GM12873 (cell line): Measurements from ENCODE around the gene DPP7.

Source experiments
- TF ChIP-seq, protein P1 (sequence below): IDR thresholded peaks from 2 replicates; pipeline ENCODE4 v1.5.1; 2012; ENCODE audit warnings: low read depth, mild to moderate bottlenecking, moderate library complexity, low read length, control low read depth; ENCODE audit not compliant: insufficient read depth; ENCODE audit errors: missing control alignments

The DPP7 gene

GRCh38 chr9:137114613-137115393 is at the start of gene DPP7:
DPP7 (minus strand) TSS chr9:137114733; CDS start chr9:137114713, 20 bp downstream.
- TF ChIP-seq, protein P1, sequence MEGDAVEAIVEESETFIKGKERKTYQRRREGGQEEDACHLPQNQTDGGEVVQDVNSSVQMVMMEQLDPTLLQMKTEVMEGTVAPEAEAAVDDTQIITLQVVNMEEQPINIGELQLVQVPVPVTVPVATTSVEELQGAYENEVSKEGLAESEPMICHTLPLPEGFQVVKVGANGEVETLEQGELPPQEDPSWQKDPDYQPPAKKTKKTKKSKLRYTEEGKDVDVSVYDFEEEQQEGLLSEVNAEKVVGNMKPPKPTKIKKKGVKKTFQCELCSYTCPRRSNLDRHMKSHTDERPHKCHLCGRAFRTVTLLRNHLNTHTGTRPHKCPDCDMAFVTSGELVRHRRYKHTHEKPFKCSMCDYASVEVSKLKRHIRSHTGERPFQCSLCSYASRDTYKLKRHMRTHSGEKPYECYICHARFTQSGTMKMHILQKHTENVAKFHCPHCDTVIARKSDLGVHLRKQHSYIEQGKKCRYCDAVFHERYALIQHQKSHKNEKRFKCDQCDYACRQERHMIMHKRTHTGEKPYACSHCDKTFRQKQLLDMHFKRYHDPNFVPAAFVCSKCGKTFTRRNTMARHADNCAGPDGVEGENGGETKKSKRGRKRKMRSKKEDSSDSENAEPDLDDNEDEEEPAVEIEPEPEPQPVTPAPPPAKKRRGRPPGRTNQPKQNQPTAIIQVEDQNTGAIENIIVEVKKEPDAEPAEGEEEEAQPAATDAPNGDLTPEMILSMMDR, result no peak

GRCh38 chr9:137163805-137164204 is 49.3 kb upstream of the DPP7 start:
- TF ChIP-seq, protein P1, result no peak

DNA sequence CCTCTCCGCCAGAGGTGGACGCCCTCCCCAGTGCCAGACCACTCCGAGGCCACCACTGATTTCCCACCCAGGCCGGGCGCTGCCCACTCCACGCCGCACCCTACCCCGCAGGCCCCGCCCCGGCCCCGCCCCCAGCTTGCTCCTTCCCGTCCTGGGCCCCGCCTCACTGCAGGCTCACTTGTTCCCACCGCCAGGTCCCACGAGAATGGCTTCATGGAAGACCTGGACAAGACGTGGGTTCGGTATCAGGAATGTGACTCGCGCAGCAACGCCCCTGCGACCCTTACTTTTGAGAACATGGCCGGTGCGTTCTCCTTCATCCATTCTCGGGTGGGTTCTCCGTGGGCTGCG is 48.8 kb upstream of the DPP7 start:
- TF ChIP-seq, protein P1, result no peak

- TF ChIP-seq, protein P1, result no peak
Observed at GRCh38 chr9:137162505-137163364, 48.2 kb upstream of the DPP7 start.

DNA sequence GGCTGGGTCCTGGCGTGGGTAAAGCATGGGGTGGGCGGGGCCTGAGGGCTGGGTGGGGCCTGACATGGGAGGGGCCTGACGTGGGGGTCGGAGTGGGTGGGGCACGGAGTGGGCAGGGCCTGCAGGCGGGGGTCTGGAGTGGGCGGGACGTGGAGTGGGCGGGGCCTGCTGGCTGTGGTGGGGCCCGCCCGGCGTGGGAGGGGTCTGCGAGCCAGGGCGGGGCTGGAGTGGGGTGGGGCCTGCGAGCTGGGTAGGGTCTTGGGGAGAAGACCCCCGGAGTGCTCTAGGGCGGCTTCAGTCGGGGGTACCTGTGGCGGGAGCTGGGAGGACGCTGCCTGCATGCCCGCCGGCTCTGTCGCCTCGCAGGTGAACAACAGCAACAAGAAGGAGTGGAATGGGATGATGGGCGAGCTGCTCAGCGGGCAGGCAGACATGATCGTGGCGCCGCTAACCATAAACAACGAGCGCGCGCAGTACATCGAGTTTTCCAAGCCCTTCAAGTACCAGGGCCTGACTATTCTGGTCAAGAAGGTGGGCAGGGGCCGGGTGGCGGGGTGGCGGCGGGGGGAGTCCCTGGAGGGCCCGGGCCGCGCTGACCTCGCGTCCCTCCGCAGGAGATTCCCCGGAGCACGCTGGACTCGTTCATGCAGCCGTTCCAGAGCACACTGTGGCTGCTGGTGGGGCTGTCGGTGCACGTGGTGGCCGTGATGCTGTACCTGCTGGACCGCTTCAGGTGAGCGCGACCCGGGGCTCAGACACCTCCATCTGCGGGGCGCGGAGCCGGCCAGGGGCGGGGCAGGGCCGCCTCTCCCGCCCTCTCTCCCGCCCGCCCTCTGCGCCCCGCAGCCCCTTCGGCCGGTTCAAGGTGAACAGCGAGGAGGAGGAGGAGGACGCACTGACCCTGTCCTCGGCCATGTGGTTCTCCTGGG is 47.3 kb upstream of the DPP7 start:
- TF ChIP-seq, protein P1, result no peak

DNA sequence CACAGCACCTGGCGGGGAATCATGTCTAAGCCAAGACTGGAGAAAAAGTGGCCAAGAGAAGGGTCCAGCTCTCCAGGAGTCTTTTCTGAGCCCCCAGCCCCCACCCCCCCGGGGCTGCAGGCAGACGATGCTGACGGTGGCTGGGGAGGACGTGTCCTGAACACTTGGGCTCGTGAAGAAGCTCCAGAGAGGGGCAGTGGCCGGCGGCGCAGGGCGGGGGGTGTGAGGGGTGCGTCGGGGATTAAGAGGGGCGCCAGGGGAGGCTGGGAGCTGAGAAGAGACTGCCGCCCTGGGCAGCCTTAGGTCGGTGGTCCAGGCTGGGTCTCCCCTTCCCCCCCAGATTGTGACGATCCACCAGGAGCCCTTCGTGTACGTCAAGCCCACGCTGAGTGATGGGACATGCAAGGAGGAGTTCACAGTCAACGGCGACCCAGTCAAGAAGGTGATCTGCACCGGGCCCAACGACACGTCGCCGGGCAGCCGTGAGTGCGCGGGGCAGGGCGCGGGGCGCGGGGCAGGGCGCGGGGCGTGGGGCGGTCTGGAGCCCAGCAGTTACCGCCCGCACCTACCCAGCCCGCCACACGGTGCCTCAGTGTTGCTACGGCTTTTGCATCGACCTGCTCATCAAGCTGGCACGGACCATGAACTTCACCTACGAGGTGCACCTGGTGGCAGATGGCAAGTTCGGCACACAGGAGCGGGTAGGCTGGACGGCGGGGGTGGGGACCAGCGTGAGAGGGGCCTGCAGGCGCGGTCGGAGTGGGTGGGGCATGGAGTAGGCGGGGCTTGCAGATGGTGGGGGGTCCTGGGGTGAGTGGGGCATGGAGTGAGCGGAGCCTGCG is 46.4 kb upstream of the DPP7 start:
- TF ChIP-seq, protein P1, result no peak
